Mammary epithelial cell (primary cell): ENCODE data around the gene ATP6V0B.

Source experiments
- CTCF ChIP-seq, 2 donors: IDR thresholded peaks in 1 of 2; conservative IDR thresholded peaks in 1 of 2; 2 replicates each; pipeline ENCODE4 v1.5.1; 2011 to 2012; ENCODE audit warnings: inconsistent platforms in 2 of 2, low read length in 2 of 2, mild to moderate bottlenecking in 2 of 2, control low read depth in 1 of 2, low read depth in 1 of 2; ENCODE audit not compliant: insufficient read depth in 1 of 2; ENCODE audit errors: extremely low read depth in 1 of 2
- EZH2 ChIP-seq: IDR thresholded peaks from 2 replicates; pipeline ENCODE4 v1.6.1; 2012; ENCODE audit warnings: low read length, inconsistent platforms, borderline replicate concordance

GRCh38 chr1:44021156-44021555 lies 46.4 kb downstream of the ATP6V0B start:
- TF ChIP-seq CTCF (conservative IDR thresholded peaks at IDR 0.05 in 1 of 2, IDR thresholded peaks at IDR 0.05 in 1 of 2; ENCODE audit: extremely low read depth in 1 of 2, insufficient read depth in 1 of 2, low read depth in 1 of 2, low read length in 2 of 2) (no peak), EZH2 (no peak)
